Stomach (tissue), 4 donors: ENCODE data around the gene DCAF5.

ENCODE experiments used
- CTCF ChIP-seq, 7 experiments: fragments of 450-650 bp in 4 of 7; fragments of 200-600 bp in 3 of 7; sonication (generic) in 3 of 7; IDR thresholded peaks; one replicate each; pipeline ENCODE4 v1.5.1; 2016 to 2019; ENCODE audit warnings: antibody characterized with exemption in 7 of 7, control low read depth in 2 of 7, mild to moderate bottlenecking in 1 of 7
- EP300 ChIP-seq: sonication (generic); formaldehyde crosslinking; IDR thresholded peaks from one replicate; pipeline ENCODE4 v1.6.1; 2017; ENCODE audit warnings: antibody characterized with exemption
- POLR2A ChIP-seq, 4 donors: fragments of 450-650 bp; IDR thresholded peaks; one replicate each; pipeline ENCODE4 v1.6.1; 2016; ENCODE audit warnings: antibody characterized with exemption in 4 of 4, control low read depth in 2 of 4, mild to moderate bottlenecking in 1 of 4, moderate library complexity in 1 of 4

- TF ChIP-seq CTCF (IDR thresholded peaks at IDR 0.05) (no peak), POLR2A (IDR thresholded peaks at IDR 0.05) (no peak), EP300 (no peak)
Observed at GRCh38 chr14:69072584-69072983, 80.3 kb downstream of the DCAF5 start.
